ENCODE results near the gene SLC39A7. TPM values are rescaled to one million over a fixed set of nuclear protein-coding genes. Genes with fewer than 3 reads are reported as not detected.
A peak's percentile ranks its signal among the peaks of the same experiment; 100 is the strongest.

SLC39A7 gene
- total and polyA plus RNA-seq, 2 of the 13 experiments (the other 11 are each of a cell fraction or from before 2014, with no cell fraction given), result 142 to 229 TPM

DNA sequence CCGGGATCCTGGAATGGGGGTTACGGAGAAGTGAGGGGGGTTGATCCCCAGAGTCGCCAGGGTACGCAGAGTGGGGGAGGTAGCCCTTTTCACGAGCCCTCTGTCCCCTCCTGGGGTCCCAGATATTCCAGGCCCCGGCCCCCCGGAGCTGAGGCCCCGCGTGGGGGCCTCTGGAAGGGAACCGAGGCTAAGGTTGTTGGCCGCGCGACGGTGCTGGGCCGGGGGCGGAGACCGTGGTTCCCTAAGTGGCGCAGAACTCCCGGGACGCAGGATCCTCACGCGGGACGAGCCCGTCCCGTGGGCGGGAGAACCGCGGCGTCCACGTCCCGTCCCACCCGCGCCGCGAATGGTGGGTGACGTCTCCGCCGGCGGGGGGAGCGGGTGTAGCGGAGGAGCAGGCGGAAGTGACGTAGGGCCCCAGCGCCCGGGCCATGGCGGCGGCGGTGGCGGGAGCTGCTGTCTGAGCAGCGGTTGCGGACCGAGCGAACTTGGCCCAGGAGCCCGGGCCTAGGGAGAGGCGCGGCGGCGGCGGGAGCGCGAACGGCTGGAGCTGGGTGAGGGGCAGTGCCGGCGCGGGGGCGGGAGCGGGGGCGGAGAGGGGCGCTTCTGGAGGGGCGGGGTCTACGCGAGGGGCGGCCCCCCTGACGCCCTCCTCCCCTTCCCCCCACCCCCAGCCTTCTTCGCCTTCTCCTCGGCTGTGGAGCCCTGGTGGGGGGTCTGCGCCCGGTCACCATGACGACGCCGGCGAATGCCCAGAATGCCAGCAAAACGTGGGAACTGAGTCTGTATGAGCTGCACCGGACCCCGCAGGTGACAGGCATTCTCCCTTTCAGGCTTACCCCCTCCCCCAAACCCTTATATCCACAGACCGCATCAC lies 7.7 kb downstream of the SLC39A7 start, which contains the start of gene RING1:
RING1 (plus strand) TSS at position 410 of the 877 bp plus-strand sequence; CDS start at position 733, 323 bp downstream.
- H3K36me3 ChIP-seq (replicated peaks in 1 of 2; ENCODE audit: control insufficient read depth in 1 of 2, insufficient read depth in 2 of 2, low read length in 2 of 2), result peaks cover 3 to 17% of the 10 kb centered on the region in 2 experiments
- H3K27ac ChIP-seq (ENCODE audit: extremely low read length, insufficient read depth, low read length), result peak within 1 kb of the TSS; percentile 76
- peak within 1 kb of the TSS; percentile 94 for H3K9ac ChIP-seq (ENCODE audit: insufficient read depth, low read depth, low read length)
- H2AFZ ChIP-seq (ENCODE audit: low read length), result peak within 1 kb of the TSS; percentile 6
- in situ Hi-C loops (cut with HindIII; ENCODE audit: extremely low pct_ligation_motif_present, low pct_unique_long_range_greater_than_20kb) (loop anchor here (10.0 kb wide), 1 partner anchor 206 kb away; the partner anchor contains the start of genes CUTA and PHF1), intact Hi-C loops (cut with micrococcal nuclease; ENCODE audit: unreplicated experiment) (no loop called here)
- peak within 1 kb of the TSS; percentile 90 to 93 (median 91) for H3K4me3 ChIP-seq (replicated peaks in 1 of 3; ENCODE audit: insufficient read depth in 1 of 3, low read depth in 2 of 3, low read length in 3 of 3)
- H3K79me2 ChIP-seq (ENCODE audit: insufficient read depth, low read length), result peaks cover 14% of the 10 kb centered on the region
- no TSS peak for BruUV-seq (replicated peaks)
- H4K20me1 ChIP-seq (ENCODE audit: insufficient read depth, low read length), result peaks cover 10% of the 10 kb centered on the region; the same call in 1 of the 2 replicates
- H3K27me3 ChIP-seq (ENCODE audit: control insufficient read depth in 1 of 2, insufficient read depth in 2 of 2, low read length in 2 of 2), result peaks cover 0 to 1% of the 10 kb centered on the region in 2 experiments; a peak in 1 of 5 replicates
- ChIA-PET POLR2A (interaction anchor here (0.8 to 3.2 kb wide), 19 partner anchors 8 to 255 kb away, joined by 3 to 33 read pairs (median 5); partner anchors contain the start of genes COL11A2, HLA-DMA, PFDN6 and RPS18), CTCF (ENCODE audit: low intra/inter-chr PET ratio, low total read pairs) (no interaction called here)
- DNase-seq (ENCODE audit: low spot score) (peak; percentile 59), FAIRE-seq (peak; percentile 8), ATAC-seq (peak; percentile 30)
- peak within 1 kb of the TSS; percentile 89 for H3K4me2 ChIP-seq (ENCODE audit: low read depth, low read length)
- H3K4me1 ChIP-seq (ENCODE audit: insufficient read depth, low read length), result peaks cover 58% of the 10 kb centered on the region
- H3K9me3 ChIP-seq (ENCODE audit: low read length), result no peaks in the 10 kb centered on the region
- 1% methylated on average over 44 of the region's 86 CpGs for WGBS (ENCODE audit: low lambda C conversion rate)
- TF ChIP-seq, protein P1, sequence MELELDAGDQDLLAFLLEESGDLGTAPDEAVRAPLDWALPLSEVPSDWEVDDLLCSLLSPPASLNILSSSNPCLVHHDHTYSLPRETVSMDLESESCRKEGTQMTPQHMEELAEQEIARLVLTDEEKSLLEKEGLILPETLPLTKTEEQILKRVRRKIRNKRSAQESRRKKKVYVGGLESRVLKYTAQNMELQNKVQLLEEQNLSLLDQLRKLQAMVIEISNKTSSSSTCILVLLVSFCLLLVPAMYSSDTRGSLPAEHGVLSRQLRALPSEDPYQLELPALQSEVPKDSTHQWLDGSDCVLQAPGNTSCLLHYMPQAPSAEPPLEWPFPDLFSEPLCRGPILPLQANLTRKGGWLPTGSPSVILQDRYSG (CRISPR knock-in tag; IDR thresholded peaks at IDR 0.05), result no peak
- TF ChIP-seq ZNF235 (CRISPR knock-in tag; IDR thresholded peaks at IDR 0.05; ENCODE audit: borderline replicate concordance), result peak; percentile 90
- no peak for TF ChIP-seq ZFP90 (CRISPR knock-in tag; IDR thresholded peaks at IDR 0.05; ENCODE audit: borderline replicate concordance)
- TF ChIP-seq PRDM15 (CRISPR knock-in tag; IDR thresholded peaks at IDR 0.05), result peak; percentile 33
- TF ChIP-seq ZGPAT (CRISPR knock-in tag; IDR thresholded peaks at IDR 0.05), result peak; percentile 92
- no peak for TF ChIP-seq TBP (CRISPR knock-in tag; IDR thresholded peaks at IDR 0.05)
- TF ChIP-seq, protein P2, sequence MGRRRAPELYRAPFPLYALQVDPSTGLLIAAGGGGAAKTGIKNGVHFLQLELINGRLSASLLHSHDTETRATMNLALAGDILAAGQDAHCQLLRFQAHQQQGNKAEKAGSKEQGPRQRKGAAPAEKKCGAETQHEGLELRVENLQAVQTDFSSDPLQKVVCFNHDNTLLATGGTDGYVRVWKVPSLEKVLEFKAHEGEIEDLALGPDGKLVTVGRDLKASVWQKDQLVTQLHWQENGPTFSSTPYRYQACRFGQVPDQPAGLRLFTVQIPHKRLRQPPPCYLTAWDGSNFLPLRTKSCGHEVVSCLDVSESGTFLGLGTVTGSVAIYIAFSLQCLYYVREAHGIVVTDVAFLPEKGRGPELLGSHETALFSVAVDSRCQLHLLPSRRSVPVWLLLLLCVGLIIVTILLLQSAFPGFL (CRISPR knock-in tag; IDR thresholded peaks at IDR 0.05), result no peak
- no peak for TF ChIP-seq U2AF1 (optimal IDR thresholded peaks at IDR 0.05; ENCODE audit: low read depth, low read length)
- TF ChIP-seq SOX13 (IDR thresholded peaks at IDR 0.05), result no peak
- peak in 1 of 2 experiments; percentile 55; a peak in 1 of 4 replicates for TF ChIP-seq SOX13 (CRISPR knock-in tag; conservative IDR thresholded peaks at IDR 0.05 in 1 of 2, IDR thresholded peaks at IDR 0.05 in 1 of 2)
- TF ChIP-seq BRF2 (CRISPR knock-in tag; IDR thresholded peaks at IDR 0.05), result no peak
- TF ChIP-seq ZNF562 (CRISPR knock-in tag; IDR thresholded peaks at IDR 0.05; ENCODE audit: borderline replicate concordance), result 0 out of 2 replicates have a peak, but pooled peaks have one; percentile 38
- no peak for TF ChIP-seq TCF7L2 (IDR thresholded peaks at IDR 0.05; ENCODE audit: low read depth, low read length)
- no peak for TF ChIP-seq PHB2 (IDR thresholded peaks at IDR 0.05; ENCODE audit: partially characterized antibody)
